SK-N-SH treated with all-trans-retinoic acid at 6 μM for 48 hours (cell line): ENCODE results near the gene TMIE.

Source experiments
- ATAC-seq: fragments of 200-7000 bp; cut with Tn5 transposase; 3 replicates; pipeline ENCODE4 v1.9.1; 2020; ENCODE audit warnings: mild to moderate bottlenecking, moderate library complexity
- ARNTL ChIP-seq: fragments of 450-650 bp; formaldehyde crosslinking; IDR thresholded peaks from 2 replicates; pipeline ENCODE4 v1.5.0; 2020; ENCODE audit warnings: low read depth, mild to moderate bottlenecking, moderate library complexity, borderline replicate concordance
- BACH2 ChIP-seq: fragments of 250-450 bp; sonication (Bioruptor Pico); IDR thresholded peaks from 2 replicates; pipeline ENCODE4 v1.9.0; 2021; ENCODE audit warnings: mild to moderate bottlenecking, borderline replicate concordance
- CREB5 ChIP-seq: fragments of 250-450 bp; sonication (Bioruptor Pico); IDR thresholded peaks from 2 replicates; pipeline ENCODE4 v1.5.1; 2020; ENCODE audit warnings: low read depth, mild to moderate bottlenecking, moderate library complexity
- CSDC2 ChIP-seq: fragments of 250-450 bp; sonication (Bioruptor Pico); IDR thresholded peaks from 2 replicates; pipeline ENCODE4 v1.5.0; 2020; ENCODE audit warnings: mild to moderate bottlenecking, moderate library complexity
- CSRNP3 ChIP-seq: fragments of 250-450 bp; sonication (Bioruptor Pico); IDR thresholded peaks from 2 replicates; pipeline ENCODE4 v1.5.1; 2021; ENCODE audit warnings: mild to moderate bottlenecking, moderate library complexity
- ESRRG ChIP-seq: fragments of 250-450 bp; sonication (Bioruptor Pico); IDR thresholded peaks from 2 replicates; pipeline ENCODE4 v1.6.1; 2021; ENCODE audit warnings: mild to moderate bottlenecking
- GLIS3 ChIP-seq: fragments of 250-450 bp; sonication (Bioruptor Pico); IDR thresholded peaks from 2 replicates; pipeline ENCODE4 v1.5.0; 2020; ENCODE audit warnings: mild to moderate bottlenecking, moderate library complexity
- ISL1 ChIP-seq: fragments of 250-450 bp; sonication (Bioruptor Pico); IDR thresholded peaks from 2 replicates; pipeline ENCODE4 v2.1.2; 2022; ENCODE audit warnings: mild to moderate bottlenecking, moderate library complexity
- OSR1 ChIP-seq: fragments of 250-450 bp; sonication (Bioruptor Pico); IDR thresholded peaks from 2 replicates; pipeline ENCODE4 v1.8.0; 2022; ENCODE audit warnings: moderate library complexity, mild to moderate bottlenecking, inconsistent platforms
- PATZ1 ChIP-seq: fragments of 250-450 bp; sonication (Bioruptor Pico); IDR thresholded peaks from 2 replicates; pipeline ENCODE4 v1.8.0; 2020; ENCODE audit warnings: mild to moderate bottlenecking, moderate library complexity, borderline replicate concordance
- POU6F1 ChIP-seq: fragments of 250-450 bp; sonication (Bioruptor Pico); IDR thresholded peaks from 2 replicates; pipeline ENCODE4 v1.8.0; 2021; ENCODE audit warnings: low read depth, mild to moderate bottlenecking, moderate library complexity, borderline replicate concordance
- PPARA ChIP-seq: fragments of 250-450 bp; sonication (Bioruptor Pico); IDR thresholded peaks from 2 replicates; pipeline ENCODE4 v1.5.0; 2020; ENCODE audit warnings: mild to moderate bottlenecking, borderline replicate concordance
- RARB ChIP-seq: fragments of 250-450 bp; sonication (Bioruptor Pico); IDR thresholded peaks from 2 replicates; pipeline ENCODE4 v1.8.0; 2021; ENCODE audit warnings: mild to moderate bottlenecking, moderate library complexity
- SNAI2 ChIP-seq: fragments of 250-450 bp; sonication (Bioruptor Pico); IDR thresholded peaks from 2 replicates; pipeline ENCODE4 v1.5.0; 2020; ENCODE audit warnings: mild to moderate bottlenecking, moderate library complexity
- TCF4 ChIP-seq: fragments of 250-450 bp; sonication (Bioruptor Pico); IDR thresholded peaks from 2 replicates; pipeline ENCODE4 v1.8.0; 2021; ENCODE audit warnings: mild to moderate bottlenecking, moderate library complexity, borderline replicate concordance
- TOX ChIP-seq: fragments of 250-450 bp; sonication (Bioruptor Pico); IDR thresholded peaks from 2 replicates; pipeline ENCODE4 v1.8.0; 2021; ENCODE audit warnings: mild to moderate bottlenecking, moderate library complexity, borderline replicate concordance
- TSHZ2 ChIP-seq: fragments of 250-450 bp; sonication (Bioruptor Pico); IDR thresholded peaks from 2 replicates; pipeline ENCODE4 v1.5.0; 2020; ENCODE audit warnings: mild to moderate bottlenecking, moderate library complexity
- ZC3H10 ChIP-seq: fragments of 250-450 bp; sonication (Bioruptor Pico); IDR thresholded peaks from 2 replicates; pipeline ENCODE4 v1.5.1; 2021; ENCODE audit warnings: mild to moderate bottlenecking, moderate library complexity
- ZFP30 ChIP-seq: fragments of 450-650 bp; formaldehyde crosslinking; IDR thresholded peaks from 2 replicates; pipeline ENCODE4 v1.5.0; 2022; ENCODE audit warnings: mild to moderate bottlenecking, moderate library complexity
- ZNF565 ChIP-seq: fragments of 450-650 bp; formaldehyde crosslinking; conservative IDR thresholded peaks from 2 replicates; pipeline ENCODE4 v1.5.0; 2020; ENCODE audit warnings: low read depth, mild to moderate bottlenecking, moderate library complexity
- ZNF70 ChIP-seq: fragments of 450-650 bp; formaldehyde crosslinking; IDR thresholded peaks from 2 replicates; pipeline ENCODE4 v1.5.0; 2020; ENCODE audit warnings: mild to moderate bottlenecking, moderate library complexity
- ZNF8 ChIP-seq: fragments of 450-650 bp; formaldehyde crosslinking; IDR thresholded peaks from 2 replicates; pipeline ENCODE4 v1.5.0; 2020; ENCODE audit warnings: mild to moderate bottlenecking, moderate library complexity

Gene TMIE

GRCh38 chr3:46667657-46668056, 33.5 kb upstream of the TMIE start:
- no peak for ATAC-seq
- no peak for TF ChIP-seq SNAI2 (CRISPR knock-in tag)
- TF ChIP-seq ARNTL (CRISPR knock-in tag), result no peak
- no peak for TF ChIP-seq ZC3H10 (CRISPR knock-in tag)
- TF ChIP-seq ZFP30 (CRISPR knock-in tag), result no peak
- TF ChIP-seq GLIS3, result no peak
- TF ChIP-seq TCF4 (CRISPR knock-in tag), result no peak
- no peak for TF ChIP-seq ZNF70 (CRISPR knock-in tag)
- no peak for TF ChIP-seq CREB5 (CRISPR knock-in tag)
- no peak for TF ChIP-seq PATZ1 (CRISPR knock-in tag)
- no peak for TF ChIP-seq CSDC2
- TF ChIP-seq RARB (CRISPR knock-in tag), result no peak
- TF ChIP-seq TSHZ2 (CRISPR knock-in tag), result no peak
- TF ChIP-seq ISL1 (CRISPR knock-in tag), result no peak
- no peak for TF ChIP-seq ZNF8 (CRISPR knock-in tag)
- no peak for TF ChIP-seq ZNF565 (CRISPR knock-in tag)
- no peak for TF ChIP-seq TOX (CRISPR knock-in tag)
- TF ChIP-seq ESRRG (CRISPR knock-in tag), result no peak
- TF ChIP-seq CSRNP3 (CRISPR knock-in tag), result no peak
- TF ChIP-seq OSR1 (CRISPR knock-in tag), result no peak

- no peak for TF ChIP-seq BACH2 (CRISPR knock-in tag)
- no peak for TF ChIP-seq PPARA (CRISPR knock-in tag)
- no peak for ATAC-seq
Measured at GRCh38 chr3:46668116-46668515, 33.1 kb upstream of the TMIE start.

GRCh38 chr3:46668591-46668990, 32.6 kb upstream of the TMIE start:
- ATAC-seq, result no peak
- TF ChIP-seq TSHZ2 (CRISPR knock-in tag), result no peak
- TF ChIP-seq ZFP30 (CRISPR knock-in tag), result no peak
- TF ChIP-seq ZNF70 (CRISPR knock-in tag), result no peak
- TF ChIP-seq TCF4 (CRISPR knock-in tag), result no peak
- no peak for TF ChIP-seq POU6F1 (CRISPR knock-in tag)
- TF ChIP-seq CSRNP3 (CRISPR knock-in tag), result no peak
- no peak for TF ChIP-seq SNAI2 (CRISPR knock-in tag)
- TF ChIP-seq CSDC2, result no peak
- no peak for TF ChIP-seq ZNF565 (CRISPR knock-in tag)
- no peak for TF ChIP-seq GLIS3
- TF ChIP-seq ISL1 (CRISPR knock-in tag), result no peak
- TF ChIP-seq ZNF8 (CRISPR knock-in tag), result no peak
- TF ChIP-seq PATZ1 (CRISPR knock-in tag), result no peak
- no peak for TF ChIP-seq RARB (CRISPR knock-in tag)
- no peak for TF ChIP-seq ESRRG (CRISPR knock-in tag)
